Sciatic nerve (tissue), 2 donors: ENCODE measurements around the gene HSD11B1L. TPM values are rescaled to one million over a fixed set of nuclear protein-coding genes. Genes with fewer than 3 reads are reported as not detected.
"Not testable (repeated sequence)": the region's sequence is repeated elsewhere in the genome, so short reads cannot be mapped to it uniquely, and the experiment has no call there.

Experiments used
- ATAC-seq: fragments of 200-7000 bp; cut with Tn5 transposase; one replicate; pipeline ENCODE4 v1.9.1; 2020; ENCODE audit warnings: mild to moderate bottlenecking, moderate library complexity
- DNase-seq: peaks from one replicate; pipeline ENCODE4 v3.0.0-alpha.2; 2020; ENCODE audit warnings: low spot score
- intact Hi-C: fragments of 100-400 bp; cut with DNase I; formaldehyde crosslinking; loops from one replicate; pipeline ENCODE4 v1.14.2; 2022
- total RNA-seq: library from RNA; stranded (reverse); fragmentation: NEBNext Ultra II Directional; extraction: Animal tissue kit (Norgen Biotek cat#: 25700); gene quantifications from one replicate; pipeline ENCODE4 v1.2.1, GENCODE V29; 2021
- donor health status: DM: no; HTN: no; CAD: no.
- donor health status: DM: no; HTN: no; CAD: no.

HSD11B1L gene
- total RNA-seq, 1 donor from 2014 or later, result 3.7 TPM

- intact Hi-C loops, result no loop called here
- no peak for ATAC-seq
- DNase-seq, result no peak
Observed at GRCh38 chr19:5695649-5696195, 14.9 kb downstream of the HSD11B1L start.

- DNase-seq, result no peak
Observed at GRCh38 chr19:5696196-5697021, 15.6 kb downstream of the HSD11B1L start.

GRCh38 chr19:5697022-5697889, 16.4 kb downstream of the HSD11B1L start:
- DNase-seq (no peak), ATAC-seq (no peak)
- intact Hi-C loops, result no loop called here

More at GRCh38 chr19:5696196-5697021, 15.6 kb downstream of the HSD11B1L start:
- ATAC-seq, result no peak
- intact Hi-C loops, result no loop called here

GRCh38 chr19:5697890-5698634, 17.2 kb downstream of the HSD11B1L start:
- intact Hi-C loops, result no loop called here
- ATAC-seq (no peak), DNase-seq (no peak)

GRCh38 chr19:5698635-5699422, 18.0 kb downstream of the HSD11B1L start:
- ATAC-seq (no peak), DNase-seq (no peak)
- intact Hi-C loops, result no loop called here

GRCh38 chr19:5700455-5701092, 19.7 kb downstream of the HSD11B1L start:
- no peak for DNase-seq
- no peak for ATAC-seq
- intact Hi-C loops, result no loop called here

GRCh38 chr19:5702053-5702410, 21.2 kb downstream of the HSD11B1L start:
- intact Hi-C loops, ATAC-seq, DNase-seq: not testable (repeated sequence)

GRCh38 chr19:5703819-5704818, 23.3 kb downstream of the HSD11B1L start:
- no peak for ATAC-seq

GRCh38 chr19:5705552-5705951, 24.7 kb downstream of the HSD11B1L start:
- no peak for ATAC-seq
- intact Hi-C loops, result no loop called here
- DNase-seq, result no peak

More at GRCh38 chr19:5703819-5704818, 23.3 kb downstream of the HSD11B1L start:
- DNase-seq, result no peak
- intact Hi-C loops, result no loop called here

GRCh38 chr19:5706876-5707573, 26.2 kb downstream of the HSD11B1L start:
- ATAC-seq (no peak), DNase-seq (no peak)

GRCh38 chr19:5707576-5708575, 27.0 kb downstream of the HSD11B1L start:
- ATAC-seq (no peak), DNase-seq (no peak)
- intact Hi-C loops, result no loop called here

More at GRCh38 chr19:5706876-5707573, 26.2 kb downstream of the HSD11B1L start:
- intact Hi-C loops, result no loop called here

- DNase-seq, result no peak
- intact Hi-C loops, result no loop called here
- no peak for ATAC-seq
Observed at GRCh38 chr19:5711025-5711424, 30.2 kb downstream of the HSD11B1L start.

- intact Hi-C loops, result no loop called here
- ATAC-seq (no peak), DNase-seq (no peak)
Observed at GRCh38 chr19:5711713-5712161, 30.9 kb downstream of the HSD11B1L start.

- ATAC-seq, result no peak
- no peak for DNase-seq
- intact Hi-C loops, result no loop called here
Observed at GRCh38 chr19:5713228-5713627, 32.4 kb downstream of the HSD11B1L start.

GRCh38 chr19:5714816-5715215, 34.0 kb downstream of the HSD11B1L start:
- intact Hi-C loops, result no loop called here
- DNase-seq, result no peak
- ATAC-seq, result no peak
